H1 (cell line): ENCODE data around the gene ADRB1. TPM values are rescaled to one million over a fixed set of nuclear protein-coding genes. Genes with fewer than 3 reads are reported as not detected.

Experiments used
- CTCF ChIA-PET: fragments of 300-600 bp; sonication (Branson Sonifier 250); formaldehyde crosslinking; loops from one replicate; lab custom pipeline; 2021; ENCODE audit not compliant: partially characterized antibody; lab: Charles Lee
- POLR2A ChIA-PET: fragments of 300-600 bp; sonication (Branson Sonifier 250); formaldehyde crosslinking; loops from one replicate; lab custom pipeline; 2021; ENCODE audit warnings: inconsistent platforms; ENCODE audit not compliant: partially characterized antibody; lab: Charles Lee
- DNase-seq, 2 experiments: peaks; one replicate each; pipeline versions ENCODE4 v3.0.0 to v3.0.0-alpha.2; 2010 to 2022; ENCODE audit warnings: low spot score in 2 of 2, low read depth in 1 of 2, mixed read lengths in 1 of 2
- FAIRE-seq: peaks from 2 replicates; lab custom pipeline; 2011; peaks lifted over from hg19 to GRCh38; lab: Jason Lieb, UNC
- H2AFZ ChIP-seq: 2 replicates; pipeline ENCODE4 v1.8.1; 2012; ENCODE audit warnings: low read length, inconsistent platforms
- H2AK5ac ChIP-seq: 2 replicates; pipeline ENCODE4 v1.6.1; 2013; ENCODE audit warnings: low read depth, low read length
- H2BK120ac ChIP-seq: replicated peaks from 2 replicates; pipeline ENCODE3; 2013; ENCODE audit warnings: low read depth, low read length, inconsistent platforms
- H2BK12ac ChIP-seq: 2 replicates; pipeline ENCODE4 v1.6.1; 2013; ENCODE audit warnings: low read depth, low read length
- H2BK15ac ChIP-seq: 2 replicates; pipeline ENCODE4 v1.6.1; 2013; ENCODE audit warnings: low read length
- H2BK20ac ChIP-seq: 2 replicates; pipeline ENCODE4 v1.6.1; 2013; ENCODE audit warnings: low read length
- H2BK5ac ChIP-seq: 2 replicates; pipeline ENCODE4 v1.6.1; 2013; ENCODE audit warnings: low read depth, low read length
- H3K14ac ChIP-seq: 2 replicates; pipeline ENCODE4 v1.6.1; 2013; ENCODE audit warnings: inconsistent platforms; ENCODE audit not compliant: insufficient read length
- H3K18ac ChIP-seq: 2 replicates; pipeline ENCODE4 v1.6.1; 2013; ENCODE audit warnings: low read length; ENCODE audit errors: extremely low read depth
- H3K23ac ChIP-seq: 2 replicates; pipeline ENCODE4 v1.6.1; 2013; ENCODE audit warnings: inconsistent platforms; ENCODE audit not compliant: insufficient read length
- H3K23me2 ChIP-seq: 2 replicates; pipeline ENCODE4 v1.6.1; 2013; ENCODE audit warnings: low read depth, low read length
- H3K27ac ChIP-seq: 2 replicates; pipeline ENCODE4 v1.6.1; 2011; ENCODE audit warnings: low read depth, low read length, inconsistent platforms
- H3K27me3 ChIP-seq, 4 experiments: replicated peaks in 1 of 4; 1 replicate in 1 of 4; 2 replicates in 3 of 4; pipeline versions ENCODE4 v1.6.1 to v1.8.1; 2011 to 2013; ENCODE audit warnings: low read length in 3 of 4, mild to moderate bottlenecking in 3 of 4, inconsistent platforms in 2 of 4, mixed read lengths in 2 of 4, moderate library complexity in 1 of 4; ENCODE audit not compliant: control insufficient read depth in 3 of 4, insufficient read depth in 3 of 4; ENCODE audit errors: extremely low read depth in 1 of 4
- H3K36me3 ChIP-seq, 4 experiments: 2 replicates each; pipeline versions ENCODE4 v1.6.1 to v1.8.1; 2011 to 2013; ENCODE audit warnings: mild to moderate bottlenecking in 4 of 4, low read length in 3 of 4, moderate library complexity in 2 of 4, control low read depth in 1 of 4, inconsistent platforms in 1 of 4; ENCODE audit not compliant: insufficient read depth in 4 of 4, control insufficient read depth in 2 of 4
- H3K4ac ChIP-seq: replicated peaks from 2 replicates; pipeline ENCODE3; 2013; ENCODE audit warnings: low read length, low read depth, mixed read lengths, inconsistent platforms; ENCODE audit not compliant: insufficient read length
- H3K4me1 ChIP-seq, 4 experiments: replicated peaks in 1 of 4; 1 replicate in 1 of 4; 2 replicates in 3 of 4; pipeline versions ENCODE4 v1.6.1 to v1.8.1; 2011 to 2013; ENCODE audit warnings: low read length in 3 of 4, inconsistent platforms in 2 of 4, mixed read lengths in 1 of 4; ENCODE audit not compliant: insufficient read depth in 4 of 4, control insufficient read depth in 3 of 4
- H3K4me2 ChIP-seq, 2 experiments: 2 replicates each; pipeline versions ENCODE4 v1.6.1 to v1.8.1; 2011 to 2013; ENCODE audit warnings: low read depth in 2 of 2, low read length in 2 of 2, control low read depth in 1 of 2, inconsistent platforms in 1 of 2, mild to moderate bottlenecking in 1 of 2; ENCODE audit not compliant: insufficient read depth in 1 of 2
- H3K4me3 ChIP-seq, 4 experiments: fragments of 200-600, 300-600 bp in 1 of 4; sonication (generic), shearing (Covaris generic), sonication (Bioruptor Twin) in 1 of 4; 2 replicates each; pipeline versions ENCODE4 v1.5.1 to v1.8.1; 2011 to 2016; ENCODE audit warnings: low read length in 4 of 4, low read depth in 3 of 4, control low read depth in 2 of 4, inconsistent platforms in 2 of 4, mild to moderate bottlenecking in 2 of 4, mixed read lengths in 1 of 4, moderate library complexity in 1 of 4; ENCODE audit not compliant: insufficient read depth in 2 of 4; ENCODE audit errors: extremely low read depth in 1 of 4
- H3K56ac ChIP-seq: replicated peaks from 2 replicates; pipeline ENCODE3; 2013; ENCODE audit warnings: low read depth, mild to moderate bottlenecking, mixed read lengths, low read length, inconsistent platforms; ENCODE audit not compliant: insufficient read length
- H3K79me1 ChIP-seq: 2 replicates; pipeline ENCODE4 v1.6.1; 2013; ENCODE audit warnings: low read depth, low read length, control low read depth
- H3K79me2 ChIP-seq, 2 experiments: 2 replicates each; pipeline versions ENCODE4 v1.6.1 to v1.8.1; 2012 to 2013; ENCODE audit warnings: low read length in 2 of 2, mild to moderate bottlenecking in 2 of 2, inconsistent platforms in 1 of 2; ENCODE audit not compliant: insufficient read depth in 2 of 2, control insufficient read depth in 1 of 2
- H3K9ac ChIP-seq, 4 experiments: replicated peaks in 1 of 4; 1 replicate in 1 of 4; 2 replicates in 3 of 4; pipeline versions ENCODE4 v1.6.1 to v1.8.1; 2011 to 2013; ENCODE audit warnings: low read depth in 3 of 4, low read length in 3 of 4, control low read depth in 2 of 4, mild to moderate bottlenecking in 2 of 4, moderate library complexity in 2 of 4, inconsistent platforms in 1 of 4; ENCODE audit errors: extremely low read depth in 1 of 4
- H3K9me3 ChIP-seq, 2 experiments: 2 replicates each; pipeline versions ENCODE4 v1.6.1 to v1.8.1; 2012 to 2013; ENCODE audit warnings: mild to moderate bottlenecking in 2 of 2, moderate library complexity in 2 of 2, control low read depth in 1 of 2, inconsistent platforms in 1 of 2, low read depth in 1 of 2, low read length in 1 of 2, mixed read lengths in 1 of 2; ENCODE audit not compliant: insufficient read depth in 2 of 2
- H4K20me1 ChIP-seq, 2 experiments: replicated peaks in 1 of 2; 2 replicates each; pipeline versions ENCODE3 to v1.8.1; 2011 to 2013; ENCODE audit warnings: inconsistent platforms in 2 of 2, low read length in 2 of 2, mild to moderate bottlenecking in 1 of 2; ENCODE audit not compliant: insufficient read depth in 2 of 2, control insufficient read depth in 1 of 2
- H4K5ac ChIP-seq: 2 replicates; pipeline ENCODE4 v1.6.1; 2013; ENCODE audit warnings: low read length, low read depth, mixed read lengths, inconsistent platforms; ENCODE audit not compliant: insufficient read length
- H4K8ac ChIP-seq: 2 replicates; pipeline ENCODE4 v1.8.0; 2013; ENCODE audit warnings: mild to moderate bottlenecking, moderate library complexity, low read length, inconsistent platforms; ENCODE audit not compliant: insufficient read depth; ENCODE audit errors: extremely low read depth
- H4K91ac ChIP-seq: replicated peaks from 2 replicates; pipeline ENCODE3; 2013; ENCODE audit warnings: low read length, mixed read lengths, inconsistent platforms; ENCODE audit not compliant: insufficient read length
- BACH1 ChIP-seq: IDR thresholded peaks from 2 replicates; pipeline ENCODE4 v1.6.1; 2012; ENCODE audit warnings: low read length, improper control_type of control experiment
- BRCA1 ChIP-seq: IDR thresholded peaks from 2 replicates; pipeline ENCODE4 v1.6.1; 2012; ENCODE audit warnings: low read depth, low read length, improper control_type of control experiment
- CEBPB ChIP-seq: IDR thresholded peaks from 2 replicates; pipeline ENCODE4 v1.6.1; 2012; ENCODE audit warnings: low read depth, low read length
- GABPA ChIP-seq: IDR thresholded peaks from 2 replicates; pipeline ENCODE4 v1.6.1; 2011; ENCODE audit warnings: mild to moderate bottlenecking, low read length, moderate library complexity, borderline replicate concordance; ENCODE audit not compliant: insufficient read depth
- JUN ChIP-seq: IDR thresholded peaks from 2 replicates; pipeline ENCODE4 v1.6.1; 2011; ENCODE audit warnings: low read depth, mild to moderate bottlenecking, improper control_type of control experiment, low read length
- JUND ChIP-seq: IDR thresholded peaks from 2 replicates; pipeline ENCODE4 v1.6.1; 2011; ENCODE audit warnings: mild to moderate bottlenecking, improper control_type of control experiment, low read length
- NRF1 ChIP-seq: IDR thresholded peaks from 2 replicates; pipeline ENCODE4 v1.6.1; 2011; ENCODE audit warnings: mild to moderate bottlenecking, low read depth, low read length, improper control_type of control experiment
- RAD21 ChIP-seq, 2 experiments: IDR thresholded peaks in 1 of 2; conservative IDR thresholded peaks in 1 of 2; 2 replicates each; pipeline ENCODE4 v1.6.1; 2011; ENCODE audit warnings: low read depth in 2 of 2, low read length in 2 of 2, improper control_type of control experiment in 1 of 2, inconsistent platforms in 1 of 2, mild to moderate bottlenecking in 1 of 2, moderate library complexity in 1 of 2
- RXRA ChIP-seq: IDR thresholded peaks from 2 replicates; pipeline ENCODE4 v1.6.1; 2011; ENCODE audit warnings: low read depth, mild to moderate bottlenecking, low read length, moderate library complexity; ENCODE audit not compliant: insufficient read depth
- SIRT6 ChIP-seq: IDR thresholded peaks from one replicate; pipeline ENCODE4 v1.7.1; 2012; ENCODE audit warnings: low read length, inconsistent platforms
- SIX5 ChIP-seq: IDR thresholded peaks from 2 replicates; pipeline ENCODE4 v1.6.1; 2011; ENCODE audit warnings: mild to moderate bottlenecking, low read depth, low read length
- SUZ12 ChIP-seq: fragments of 200-600 bp; sonication (generic); IDR thresholded peaks from 2 replicates; pipeline ENCODE4 v1.6.1; 2012; ENCODE audit warnings: mild to moderate bottlenecking, inconsistent platforms, low read length, moderate library complexity, mixed read lengths
- TBP ChIP-seq: IDR thresholded peaks from 2 replicates; pipeline ENCODE4 v1.6.1; 2011; ENCODE audit warnings: low read depth, low read length, improper control_type of control experiment
- WGBS, 2 experiments: shearing (Covaris generic) in 1 of 2; methylation state at CpG; one replicate each; pipeline versions ENCODE4 v1.1.6 to v1.1.7; 2013 to 2015; ENCODE audit warnings: low lambda C conversion rate in 2 of 2, mixed read lengths in 2 of 2, inconsistent platforms in 1 of 2, low coverage in 1 of 2, missing lambda C conversion rate in 1 of 2; ENCODE audit not compliant: insufficient replicate concordance in 2 of 2, insufficient coverage in 1 of 2, insufficient read length in 1 of 2; ENCODE audit errors: extremely low coverage in 1 of 2, missing lambda C conversion rate in 1 of 2; 5-methylcytosine and 5-hydroxymethylcytosine counted together
- polyA plus RNA-seq, 7 experiments: library from polyadenylated mRNA; depleted of rRNA in 3 of 7; stranded (reverse) in 5 of 7; unstranded in 2 of 7; fragments of >200 nt in 5 of 7; fragments of 200-250 nt in 2 of 7; gene quantifications; 1 replicate in 5 of 7; 2 replicates in 1 of 7; 4 replicates in 1 of 7; pipeline versions ENCODE4 v1.2.1 to v1.2.3, GENCODE V29; 2011 to 2013; ENCODE audit warnings: missing spikeins in 2 of 7, mixed read lengths in 2 of 7
- total RNA-seq: library from RNA; stranded (reverse); fragmentation: NEBNext Ultra II Directional; extraction: Animal tissue kit (Norgen Biotek cat#: 25700); gene quantifications from 2 replicates; pipeline ENCODE4 v1.2.1, GENCODE V29; 2021

ADRB1 gene
- total and polyA plus RNA-seq, 2 of the 8 experiments (the other 6 are each of a cell fraction or from before 2014, with no cell fraction given): 0.14 to 0.48 TPM

- Histone ChIP-seq H2BK20ac (0 out of 2 replicates have a peak overlapping the region, but pooled peaks have one; percentile 16), H3K18ac (no peak overlapping the region; the same call in 1 of the 2 replicates), H3K79me2 (no peaks in the 10 kb centered on the region), H2BK12ac (peak overlapping the region; percentile 91; the same call in 1 of the 2 replicates), H4K5ac (no peak overlapping the region), H4K91ac (no peak overlapping the region), H3K27ac (no peak overlapping the region), H2AFZ (peak overlapping the region; percentile 88), H2BK5ac (0 out of 2 replicates have a peak overlapping the region, but pooled peaks have one; percentile 10), H3K27me3 (no peaks in the 10 kb centered on the region), H3K9ac (no peak overlapping the region), H3K4me1 (no peaks in the 10 kb centered on the region; a peak in 1 of 7 replicates), H2BK120ac (no peak overlapping the region), H3K4me2 (no peak overlapping the region), H4K8ac (no peak overlapping the region), H3K4ac (no peak overlapping the region), H3K79me1 (no peaks in the 10 kb centered on the region), H2BK15ac (no peak overlapping the region), H3K14ac (no peak overlapping the region), H3K23ac (no peak overlapping the region), H3K56ac (no peak overlapping the region), H4K20me1 (no peaks in the 10 kb centered on the region), H3K9me3 (no peaks in the 10 kb centered on the region), H3K4me3 (no peak overlapping the region), H3K36me3 (no peaks in the 10 kb centered on the region), H2AK5ac (no peak overlapping the region), H3K23me2 (no peaks in the 10 kb centered on the region; the same call in 1 of the 2 replicates)
- ChIA-PET POLR2A (interaction anchor here (1.1 kb wide), 1 partner anchor 8 kb away, joined by 3 read pairs; no protein-coding TSS in a partner anchor), CTCF (interaction anchor here (0.9 to 1.0 kb wide), 3 partner anchors 9 to 18 kb away, joined by 3 read pairs; no protein-coding TSS in a partner anchor)
- FAIRE-seq (no peak), DNase-seq (no peak)
- 96% methylated on average over 12 of the region's 12 CpGs; no CpG with 5 or more reads in 1 of the 2 experiments for WGBS, 2 experiments
- TF ChIP-seq BACH1 (no peak), BRCA1 (no peak), GABPA (no peak), NRF1 (no peak), SIX5 (no peak), SUZ12 (no peak), JUN (no peak), JUND (no peak), SIRT6 (no peak), RAD21 (IDR thresholded peaks at IDR 0.05 in 1 of 2, conservative IDR thresholded peaks at IDR 0.05 in 1 of 2; ENCODE audit: low read depth in 2 of 2, low read length in 2 of 2) (no peak), RXRA (no peak), TBP (no peak), CEBPB (no peak; the same call in 1 of the 2 replicates)
These were observed 18.6 kb upstream of the ADRB1 start for GRCh38 chr10:114024876-114025610.
